Heart left ventricle (tissue), 16 donors: Measurements from ENCODE around the gene UROC1. TPM values are rescaled to one million over a fixed set of nuclear protein-coding genes. Genes with fewer than 3 reads are reported as not detected.

ENCODE experiments used
- ATAC-seq, 4 donors: fragments of 200-7000 bp; cut with Tn5 transposase; one replicate each; pipeline ENCODE4 v1.9.1; 2020 to 2022; ENCODE audit warnings: moderate library complexity in 4 of 4, mild to moderate bottlenecking in 3 of 4, moderate number of reproducible peaks in 1 of 4
- DNase-seq, 5 donors: peaks; one replicate each; pipeline ENCODE4 v3.0.0-alpha.2; 2020
- H3K27ac ChIP-seq, 12 donors: fragments of 200-600 bp; sonication (generic) in 4 of 12; one replicate each; pipeline versions ENCODE4 v1.5.0 to v1.8.0; 2016 to 2022; ENCODE audit warnings: mild to moderate bottlenecking in 2 of 12
- H3K27me3 ChIP-seq, 9 donors: fragments of 200-600 bp; sonication (generic) in 2 of 9; one replicate each; pipeline versions ENCODE4 v1.5.1 to v1.8.0; 2016 to 2022; ENCODE audit warnings: mild to moderate bottlenecking in 3 of 9
- H3K36me3 ChIP-seq, 9 donors: fragments of 200-600 bp; sonication (generic) in 2 of 9; one replicate each; pipeline versions ENCODE4 v1.5.0 to v1.8.0; 2018 to 2022; ENCODE audit warnings: mild to moderate bottlenecking in 2 of 9
- H3K4me1 ChIP-seq, 12 donors: fragments of 200-600 bp; sonication (generic) in 4 of 12; one replicate each; pipeline versions ENCODE4 v1.5.0 to v1.8.0; 2016 to 2022; ENCODE audit warnings: mild to moderate bottlenecking in 3 of 12
- H3K4me3 ChIP-seq, 12 donors: fragments of 200-600 bp; sonication (generic) in 4 of 12; one replicate each; pipeline versions ENCODE4 v1.5.0 to v1.8.0; 2017 to 2022; ENCODE audit warnings: mild to moderate bottlenecking in 9 of 12, moderate library complexity in 4 of 12
- H3K9me3 ChIP-seq, 12 donors: fragments of 200-600 bp; sonication (generic) in 4 of 12; one replicate each; pipeline versions ENCODE4 v1.5.0 to v1.8.0; 2016 to 2022; ENCODE audit warnings: mild to moderate bottlenecking in 1 of 12
- POLR2A ChIP-seq, 2 donors: fragments of 450-650 bp; IDR thresholded peaks; one replicate each; pipeline ENCODE4 v1.6.1; 2017; ENCODE audit warnings: antibody characterized with exemption in 2 of 2, mild to moderate bottlenecking in 2 of 2, moderate library complexity in 2 of 2
- WGBS, 4 donors: extraction: QIAGEN DNeasy Blood & Tissue Kit in 2 of 4; methylation state at CpG; one replicate each; pipeline versions ENCODE4 v1.1.5 to v1.1.7; 2013 to 2018; 5-methylcytosine and 5-hydroxymethylcytosine counted together
- intact Hi-C, 10 donors: fragments of 100-400 bp; cut with DNase I; formaldehyde crosslinking; loops; one replicate each; pipeline versions ENCODE4 v1.11.1 to v1.14.2; 2022
- polyA plus RNA-seq, 2 donors: library from polyadenylated mRNA; stranded (reverse); fragments of 200-250 nt; gene quantifications; one replicate each; pipeline ENCODE4 v1.2.3, GENCODE V29; 2013
- total RNA-seq, 9 donors: library from RNA; depleted of rRNA in 2 of 9; stranded (reverse); fragments of >200 nt in 2 of 9; fragmentation: NEBNext Ultra II Directional in 3 of 9; extraction: Animal tissue kit (Norgen Biotek cat#: 25700) in 3 of 9; gene quantifications; one replicate each; pipeline versions ENCODE4 v1.1.0 to v1.2.4, GENCODE V29; 2016 to 2023
- TF ChIP-seq, protein P1 (sequence below), 12 donors: fragments of 200-600 bp; sonication (generic) in 4 of 12; IDR thresholded peaks; one replicate each; pipeline versions ENCODE4 v1.5.0 to v1.8.0; 2018 to 2022; ENCODE audit warnings: antibody characterized with exemption in 12 of 12, mild to moderate bottlenecking in 5 of 12
- donor health status: ischemic (EF 13 %, LVEDD 7.1; RV severe dilation, severe dysfunction).
- donor health status: healthy with polysubstance abuse.
- donor health status: DM: no; HTN: yes; CAD: no.
- donor health status: DM: no; HTN: no; CAD: no.
- donor health status: ischemic (EF 25% LVEDD 6.9; RV normal size, moderate dysfunction).
- donor health status: ischemic (EF 25% LVEDD 5.7; RV mildly dilated, moderate dysfunction).
- donor health status: healthy.
- donor health status: DM: yes; HTN: yes; CAD: no.
- donor health status: ischemic (EF 35%, LVEDD 5.7; RV mildly dilated, moderate dysfunction).
- donor health status: nonischemic (EF 11% LVEDD 7.7; RV severe dilation, severe dysfunction).
- donor health status: DM: yes; HTN: yes; CAD: no.
- donor health status: PGD.
- donor health status: ischemic (EF 29% LVEDD 5.4; RV normal size, mild dysfunction).
- donor health status: nonischemic (EF 23%, LVEDD 6.1; RV moderate dilation, normal function).

The UROC1 gene
- total and polyA plus RNA-seq, 11 donors: not detected

DNA sequence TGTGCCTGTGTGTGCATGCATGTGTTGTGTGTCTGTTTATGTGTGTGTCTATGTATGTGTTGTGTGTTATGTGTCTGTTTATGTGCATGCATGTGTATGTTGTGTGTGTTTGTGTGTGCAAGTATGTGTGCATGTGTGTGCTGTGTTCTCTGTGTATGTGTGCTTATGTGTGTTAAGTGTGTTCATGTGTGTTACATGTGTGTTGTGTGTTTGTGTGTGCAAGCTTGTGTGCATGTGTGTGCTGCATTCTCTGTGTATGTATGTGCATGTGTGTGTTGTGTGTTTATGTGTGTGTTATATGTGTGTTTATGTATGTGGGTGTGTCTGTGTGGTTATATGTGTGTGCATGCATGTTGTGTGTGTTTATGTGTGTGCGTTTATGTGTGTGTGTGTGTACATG lies 14.9 kb downstream of the UROC1 start:
- DNase-seq (no peak), ATAC-seq (no peak)
- intact Hi-C loops: no loop called here
- Histone ChIP-seq H3K27ac (no peak overlapping the region), H3K27me3 (peaks cover 0 to 9% (median 0%) of the 10 kb centered on the region in 9 donors), H3K36me3 (no peaks in the 10 kb centered on the region), H3K4me3 (no peak overlapping the region), H3K4me1 (peaks cover 0 to 4% (median 0%) of the 10 kb centered on the region in 12 donors), H3K9me3 (no peaks in the 10 kb centered on the region)
- no peak for TF ChIP-seq POLR2A (IDR thresholded peaks at IDR 0.05)
- TF ChIP-seq, protein P1, sequence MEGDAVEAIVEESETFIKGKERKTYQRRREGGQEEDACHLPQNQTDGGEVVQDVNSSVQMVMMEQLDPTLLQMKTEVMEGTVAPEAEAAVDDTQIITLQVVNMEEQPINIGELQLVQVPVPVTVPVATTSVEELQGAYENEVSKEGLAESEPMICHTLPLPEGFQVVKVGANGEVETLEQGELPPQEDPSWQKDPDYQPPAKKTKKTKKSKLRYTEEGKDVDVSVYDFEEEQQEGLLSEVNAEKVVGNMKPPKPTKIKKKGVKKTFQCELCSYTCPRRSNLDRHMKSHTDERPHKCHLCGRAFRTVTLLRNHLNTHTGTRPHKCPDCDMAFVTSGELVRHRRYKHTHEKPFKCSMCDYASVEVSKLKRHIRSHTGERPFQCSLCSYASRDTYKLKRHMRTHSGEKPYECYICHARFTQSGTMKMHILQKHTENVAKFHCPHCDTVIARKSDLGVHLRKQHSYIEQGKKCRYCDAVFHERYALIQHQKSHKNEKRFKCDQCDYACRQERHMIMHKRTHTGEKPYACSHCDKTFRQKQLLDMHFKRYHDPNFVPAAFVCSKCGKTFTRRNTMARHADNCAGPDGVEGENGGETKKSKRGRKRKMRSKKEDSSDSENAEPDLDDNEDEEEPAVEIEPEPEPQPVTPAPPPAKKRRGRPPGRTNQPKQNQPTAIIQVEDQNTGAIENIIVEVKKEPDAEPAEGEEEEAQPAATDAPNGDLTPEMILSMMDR (IDR thresholded peaks at IDR 0.05): no peak
- WGBS, 4 donors: 76 to 100% (median 95%) methylated on average over 1 of the region's 1 CpG

DNA sequence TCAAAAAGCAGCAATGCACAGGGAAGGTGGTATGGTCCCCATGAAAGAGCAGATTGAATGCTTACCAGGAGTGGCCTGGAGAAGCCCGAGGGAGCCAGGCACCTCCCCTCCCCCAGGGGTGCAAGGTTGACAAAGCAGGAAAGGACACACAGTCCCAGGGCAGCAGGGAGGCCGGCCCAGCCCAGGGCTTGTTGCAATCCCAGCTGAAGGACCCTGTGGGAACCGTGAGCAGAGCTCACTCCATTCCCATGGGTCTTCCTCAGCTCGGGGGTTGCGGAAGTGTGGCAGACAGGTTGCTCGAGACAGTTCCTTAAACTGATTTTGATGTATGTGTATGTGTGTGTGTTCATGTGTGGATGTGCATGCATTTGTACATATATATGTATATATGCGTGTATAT lies 15.8 kb downstream of the UROC1 start:
- ATAC-seq (peak; percentile 53 to 71 (median 70)), DNase-seq (peak in 1 of 5 donors; percentile 72)
- no peaks in the 10 kb centered on the region for H3K36me3 ChIP-seq

DNA sequence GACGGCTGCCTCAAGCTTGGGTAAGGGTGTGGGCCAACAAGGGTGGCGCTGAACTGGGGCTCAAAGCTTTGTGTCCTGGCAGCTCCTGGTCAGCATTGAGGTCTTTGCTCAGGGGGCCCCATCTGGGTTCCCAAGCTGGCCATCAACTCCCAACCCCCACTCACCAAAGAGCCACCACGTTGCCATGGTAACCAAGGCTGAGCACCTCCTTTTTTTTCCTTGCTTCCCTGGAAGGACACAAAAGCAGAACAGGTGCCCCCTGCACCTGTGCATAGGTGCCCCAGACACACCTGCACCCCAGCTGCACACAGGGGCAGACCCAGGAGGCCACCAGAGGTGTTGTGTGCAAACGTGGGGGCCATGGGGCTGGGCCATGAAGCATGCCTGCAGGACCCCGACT lies 16.5 kb downstream of the UROC1 start:
- DNase-seq: no peak
- WGBS, 4 donors: 76 to 83% (median 78%) methylated on average over 4 to 5 of the region's 5 CpGs
- H3K4me3 ChIP-seq: no peak overlapping the region
- intact Hi-C loops: no loop called here
- TF ChIP-seq, protein P1 (IDR thresholded peaks at IDR 0.05): no peak
- TF ChIP-seq POLR2A (IDR thresholded peaks at IDR 0.05): no peak
- peaks cover 0 to 4% (median 0%) of the 10 kb centered on the region in 12 donors for H3K4me1 ChIP-seq
- no peaks in the 10 kb centered on the region for H3K36me3 ChIP-seq
- ATAC-seq: no peak
- H3K27ac ChIP-seq: no peak overlapping the region
- no peaks in the 10 kb centered on the region for H3K9me3 ChIP-seq
- peaks cover 0 to 9% (median 0%) of the 10 kb centered on the region in 9 donors for H3K27me3 ChIP-seq

More for the DNA sequence above, 15.8 kb downstream of the UROC1 start:
- peaks cover 0 to 4% (median 0%) of the 10 kb centered on the region in 12 donors for H3K4me1 ChIP-seq
- no peak overlapping the region for H3K4me3 ChIP-seq
- no peaks in the 10 kb centered on the region for H3K9me3 ChIP-seq
- WGBS, 4 donors: 36 to 47% (median 44%) methylated on average over 7 of the region's 7 CpGs
- no peak overlapping the region for H3K27ac ChIP-seq
- intact Hi-C loops: no loop called here
- H3K27me3 ChIP-seq: peaks cover 0 to 9% (median 0%) of the 10 kb centered on the region in 9 donors
- no peak for TF ChIP-seq POLR2A (IDR thresholded peaks at IDR 0.05)
- TF ChIP-seq, protein P1 (IDR thresholded peaks at IDR 0.05): no peak

DNA sequence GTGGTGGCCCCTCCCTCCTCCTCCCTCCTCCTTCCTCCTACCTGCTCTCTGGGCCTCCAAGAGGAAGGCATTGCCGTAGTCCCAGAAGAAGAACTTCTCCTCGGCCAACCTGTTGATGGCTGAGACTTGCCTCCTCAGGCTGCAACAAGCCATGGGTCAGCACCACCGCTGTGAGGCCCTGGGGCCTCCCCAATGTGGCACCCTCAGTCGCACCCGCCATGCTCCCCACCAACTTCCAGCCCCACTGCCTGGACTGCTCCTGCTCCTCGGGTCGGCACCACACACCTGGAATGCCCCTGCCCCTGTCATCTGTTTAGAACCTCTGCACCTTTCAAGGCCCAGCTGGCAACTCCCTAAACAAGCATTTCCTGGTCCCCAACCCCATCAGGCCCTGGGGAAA lies 17.6 kb downstream of the UROC1 start:
- Histone ChIP-seq H3K27me3 (peaks cover 0 to 6% (median 0%) of the 10 kb centered on the region in 9 donors), H3K36me3 (no peaks in the 10 kb centered on the region), H3K4me1 (peaks cover 0 to 4% (median 0%) of the 10 kb centered on the region in 12 donors), H3K9me3 (no peaks in the 10 kb centered on the region), H3K27ac (no peak overlapping the region), H3K4me3 (no peak overlapping the region)
- peak in 1 of 5 donors; percentile 29 for DNase-seq
- ATAC-seq: no peak
- intact Hi-C loops: no loop called here
- WGBS, 4 donors: 88 to 93% (median 91%) methylated on average over 7 of the region's 7 CpGs
- TF ChIP-seq POLR2A (IDR thresholded peaks at IDR 0.05): no peak
- TF ChIP-seq, protein P1 (IDR thresholded peaks at IDR 0.05): no peak
